K562 (cell line): ENCODE measurements around the gene BCORL1. TPM values are rescaled to one million over a fixed set of nuclear protein-coding genes. Genes with fewer than 3 reads are reported as not detected.

Experiments
- ATAC-seq: fragments of 200-7000 bp; cut with Tn5 transposase; 3 replicates; pipeline ENCODE4 v1.9.1; 2020; ENCODE audit warnings: moderate library complexity
- BruUV-seq: library from RNA; stranded (reverse); fragments of 400-500 nt; replicated peaks from 2 replicates; lab custom pipeline; 2021; lab: Mats Ljungman, UMichigan
- CTCF ChIA-PET: fragments of 300-600 bp; formaldehyde crosslinking; extraction: SDS; loops from one replicate; lab custom pipeline; 2021; ENCODE audit warnings: low intra/inter-chr PET ratio; lab: Yijun Ruan, JAX
- POLR2A ChIA-PET: fragments of 300-600, 350-650 bp; sonication (Branson Sonifier 250); formaldehyde crosslinking; extraction: SDS; loops from one replicate; lab custom pipeline; 2021; ENCODE audit warnings: antibody characterized with exemption, inconsistent platforms; lab: Yijun Ruan, JAX
- DNase-seq, 4 experiments: peaks; one replicate each; pipeline versions ENCODE4 v3.0.0 to v3.0.0-alpha.2; 2011 to 2018; ENCODE audit warnings: low spot score in 3 of 4, mixed read lengths in 3 of 4; ENCODE audit errors: extremely low read depth in 1 of 4
- FAIRE-seq: peaks from 2 replicates; lab custom pipeline; 2011; peaks lifted over from hg19 to GRCh38; lab: Jason Lieb, UNC
- H2AFZ ChIP-seq: 2 replicates; pipeline ENCODE4 v1.6.0; 2011; ENCODE audit warnings: low read depth, low read length, control low read depth, inconsistent platforms
- H3K27ac ChIP-seq: fragments of 200-600 bp; 3 replicates; pipeline ENCODE4 v1.8.0; 2011; ENCODE audit warnings: low read depth, mild to moderate bottlenecking, control low read depth, inconsistent platforms, low read length, moderate library complexity, mixed read lengths; ENCODE audit errors: extremely low read depth
- H3K27me3 ChIP-seq, 2 experiments: fragments of 300-600 bp in 1 of 2; 2 replicates in 1 of 2; 3 replicates in 1 of 2; pipeline versions ENCODE4 v1.6.0 to v1.8.0; 2011; ENCODE audit warnings: inconsistent platforms in 2 of 2, low read length in 2 of 2, mild to moderate bottlenecking in 1 of 2, mixed read lengths in 1 of 2, moderate library complexity in 1 of 2; ENCODE audit not compliant: control insufficient read depth in 2 of 2, insufficient read depth in 2 of 2
- H3K36me3 ChIP-seq: fragments of 300-600 bp; 3 replicates; pipeline ENCODE4 v1.8.0; 2011; ENCODE audit warnings: mild to moderate bottlenecking, low read length, inconsistent platforms; ENCODE audit not compliant: control insufficient read depth, insufficient read depth
- H3K4me1 ChIP-seq, 2 experiments: fragments of 200-600 bp in 1 of 2; replicated peaks in 1 of 2; 2 replicates in 1 of 2; 3 replicates in 1 of 2; pipeline versions ENCODE4 v1.5.1 to v1.8.0; 2011; ENCODE audit warnings: inconsistent platforms in 2 of 2, low read length in 2 of 2, mild to moderate bottlenecking in 1 of 2, mixed read lengths in 1 of 2, moderate library complexity in 1 of 2; ENCODE audit not compliant: control insufficient read depth in 2 of 2, insufficient read depth in 2 of 2
- H3K4me2 ChIP-seq: 2 replicates; pipeline ENCODE4 v1.6.1; 2011; ENCODE audit warnings: low read length, control low read depth, inconsistent platforms, mixed read lengths; ENCODE audit not compliant: insufficient read depth
- H3K4me3 ChIP-seq: fragments of 200-600 bp; sonication (generic), shearing (Covaris generic); 2 replicates; pipeline ENCODE4 v1.5.1; 2016; ENCODE audit warnings: control low read depth, inconsistent platforms
- H3K79me2 ChIP-seq: fragments of 200-600 bp; 3 replicates; pipeline ENCODE4 v1.8.0; 2011; ENCODE audit warnings: low read length, inconsistent platforms; ENCODE audit not compliant: control insufficient read depth, insufficient read depth
- H3K9ac ChIP-seq, 2 experiments: 2 replicates each; pipeline versions ENCODE4 v1.6.0 to v1.6.1; 2011; ENCODE audit warnings: low read depth in 2 of 2, low read length in 2 of 2, control low read depth in 1 of 2, inconsistent platforms in 1 of 2, mild to moderate bottlenecking in 1 of 2, mixed read lengths in 1 of 2; ENCODE audit not compliant: insufficient read depth in 1 of 2
- H3K9me1 ChIP-seq: one replicate; pipeline ENCODE4 v1.6.0; 2011; ENCODE audit warnings: inconsistent platforms, mild to moderate bottlenecking, low read length, moderate library complexity; ENCODE audit not compliant: control insufficient read depth, insufficient read depth
- H3K9me3 ChIP-seq: replicated peaks from 2 replicates; pipeline ENCODE4 v1.5.1; 2011; ENCODE audit warnings: low read depth, low read length, inconsistent platforms; ENCODE audit not compliant: control insufficient read depth, insufficient read depth
- H4K20me1 ChIP-seq: replicated peaks from 2 replicates; pipeline ENCODE4 v1.6.1; 2011; ENCODE audit warnings: low read length, inconsistent platforms, mixed read lengths; ENCODE audit not compliant: control insufficient read depth, insufficient read depth
- ATF1 ChIP-seq, 2 experiments: fragments of 450-650 bp in 1 of 2; IDR thresholded peaks; 2 replicates each; pipeline ENCODE4 v1.6.1; 2016; ENCODE audit warnings: missing compliant biosample characterization in 1 of 2, missing genetic modification characterization in 1 of 2
- BRD9 ChIP-seq: fragments of 450-650 bp; IDR thresholded peaks from 2 replicates; pipeline ENCODE4 v1.6.1; 2018; ENCODE audit warnings: low read depth; ENCODE audit not compliant: partially characterized antibody
- GATAD2A ChIP-seq: fragments of 450-650 bp; IDR thresholded peaks from 2 replicates; pipeline ENCODE4 v1.6.1; 2017
- HDAC2 ChIP-seq: fragments of 450-650 bp; IDR thresholded peaks from 2 replicates; pipeline ENCODE4 v1.6.1; 2016; ENCODE audit warnings: mild to moderate bottlenecking
- KLF13 ChIP-seq: fragments of 450-650 bp; IDR thresholded peaks from 2 replicates; pipeline ENCODE4 v1.6.1; 2016; ENCODE audit warnings: missing genetic modification characterization, low read depth, mild to moderate bottlenecking, missing compliant biosample characterization, moderate library complexity, borderline replicate concordance
- MYBL2 ChIP-seq, 2 experiments: fragments of 450-650 bp in 1 of 2; sonication (generic) in 1 of 2; formaldehyde crosslinking in 1 of 2; IDR thresholded peaks; 2 replicates each; pipeline versions ENCODE4 v1.6.1 to v1.8.1; 2017 to 2022; ENCODE audit warnings: borderline replicate concordance in 1 of 2, inconsistent platforms in 1 of 2, low read depth in 1 of 2, mild to moderate bottlenecking in 1 of 2, missing genetic modification reagents in 1 of 2, moderate library complexity in 1 of 2
- MYC ChIP-seq, 2 experiments: fragments of 250-450 bp in 1 of 2; sonication (Bioruptor Pico) in 1 of 2; IDR thresholded peaks; 2 replicates each; pipeline versions ENCODE4 v1.5.1 to v1.6.1; 2012 to 2021; ENCODE audit warnings: low read depth in 2 of 2, borderline replicate concordance in 1 of 2, improper control_type of control experiment in 1 of 2, low read length in 1 of 2, mild to moderate bottlenecking in 1 of 2, moderate library complexity in 1 of 2
- SREBF2 ChIP-seq: sonication (generic); formaldehyde crosslinking; IDR thresholded peaks from 2 replicates; pipeline ENCODE4 v1.4.0; 2020; ENCODE audit warnings: mild to moderate bottlenecking, missing genetic modification reagents
- WGBS: fragments of 100-300 bp; shearing (Covaris generic); methylation state at CpG from one replicate; pipeline ENCODE4 v1.1.6; 2016; ENCODE audit warnings: low coverage, mixed read lengths; ENCODE audit not compliant: insufficient coverage; ENCODE audit errors: missing lambda C conversion rate; 5-methylcytosine and 5-hydroxymethylcytosine counted together
- in situ Hi-C: fragments of 300-500 bp; cut with MboI; formaldehyde crosslinking; loops from 4 replicates; pipeline ENCODE4 v1.15.0; 2018; ENCODE audit warnings: inconsistent platforms, mixed read lengths
- intact Hi-C: fragments of 100-400 bp; cut with micrococcal nuclease; formaldehyde crosslinking; loops from 2 replicates; pipeline ENCODE4 v1.14.2; 2022
- polyA plus RNA-seq, 8 experiments: library from polyadenylated mRNA; depleted of rRNA in 4 of 8; stranded (reverse) in 5 of 8; unstranded in 3 of 8; fragments of >200 nt; fragmentation: Nextera tagmentation in 2 of 8; fragmentation: Illumina TruSeq in 1 of 8; extraction: Ambion mirVana in 2 of 8; extraction: Trizol in 1 of 8; gene quantifications; 2 replicates each; pipeline versions ENCODE4 v1.2.1 to v1.2.3, GENCODE V29; 2011 to 2014; ENCODE audit warnings: inconsistent platforms in 1 of 8, missing spikeins in 1 of 8
- total RNA-seq, 7 experiments: library from RNA; depleted of rRNA in 6 of 7; stranded (reverse); fragments of >200 nt in 6 of 7; fragmentation: Illumina TruSeq in 2 of 7; extraction: Trizol in 2 of 7; gene quantifications; 2 replicates each; pipeline versions ENCODE4 v1.2.1 to v1.2.3, GENCODE V29; 2011 to 2021; ENCODE audit warnings: low replicate concordance in 1 of 7
- TF ChIP-seq, protein P1 (sequence below), 2 experiments: fragments of 450-650 bp; formaldehyde crosslinking in 1 of 2; IDR thresholded peaks; 2 replicates each; pipeline versions ENCODE4 v1.4.0 to v1.6.1; 2014 to 2020; ENCODE audit warnings: mild to moderate bottlenecking in 2 of 2, borderline replicate concordance in 1 of 2, low read depth in 1 of 2
- TF ChIP-seq, protein P2 (sequence below): fragments of 200-800 bp; sonication (Bioruptor generic); IDR thresholded peaks from 2 replicates; pipeline ENCODE4 v1.6.1; 2017; ENCODE audit warnings: missing genetic modification characterization, missing compliant biosample characterization

The BCORL1 gene
- total and polyA plus RNA-seq, 9 of the 15 experiments (the other 6 are each of a cell fraction or from before 2014, with no cell fraction given): 0.48 to 29.6 (median 2.1) TPM

DNA sequence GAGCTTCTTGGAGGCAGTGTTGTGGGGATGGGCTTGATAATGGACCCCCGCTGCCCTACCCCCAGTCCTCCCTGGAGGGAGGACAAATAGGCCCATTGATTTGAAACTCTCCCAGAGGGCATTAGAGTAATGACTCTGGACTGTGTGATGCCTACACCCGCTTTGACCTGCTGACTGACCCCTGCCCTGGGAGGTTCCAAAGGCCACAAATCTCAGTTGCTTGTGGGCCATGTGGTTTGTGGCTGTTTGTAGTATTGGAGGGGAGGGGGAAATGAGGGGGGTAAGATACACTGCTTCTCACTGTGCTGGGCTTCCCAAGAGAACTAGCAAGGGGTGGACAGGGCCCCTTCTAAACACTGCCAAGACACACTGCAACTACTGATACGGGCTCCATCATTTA lies 27.6 kb upstream of the BCORL1 start:
- in situ Hi-C loops: no loop called here
- BruUV-seq: no TSS peak
- CTCF ChIA-PET: no interaction called here
- no peak for TF ChIP-seq KLF13 (tag)
- no peak for TF ChIP-seq ATF1 (CRISPR knock-in tag; IDR thresholded peaks at IDR 0.05)
- no peak for TF ChIP-seq ATF1 (tag; IDR thresholded peaks at IDR 0.05)
- TF ChIP-seq MYBL2 (IDR thresholded peaks at IDR 0.05; ENCODE audit: low read depth): no peak
- TF ChIP-seq MYBL2 (CRISPR knock-in tag; IDR thresholded peaks at IDR 0.05; ENCODE audit: borderline replicate concordance): no peak
- no peak for TF ChIP-seq MYC (IDR thresholded peaks at IDR 0.05; ENCODE audit: low read depth, low read length)
- TF ChIP-seq MYC (CRISPR knock-in tag; IDR thresholded peaks at IDR 0.05; ENCODE audit: borderline replicate concordance, low read depth): no peak
- TF ChIP-seq GATAD2A: no peak
- TF ChIP-seq, protein P1, sequence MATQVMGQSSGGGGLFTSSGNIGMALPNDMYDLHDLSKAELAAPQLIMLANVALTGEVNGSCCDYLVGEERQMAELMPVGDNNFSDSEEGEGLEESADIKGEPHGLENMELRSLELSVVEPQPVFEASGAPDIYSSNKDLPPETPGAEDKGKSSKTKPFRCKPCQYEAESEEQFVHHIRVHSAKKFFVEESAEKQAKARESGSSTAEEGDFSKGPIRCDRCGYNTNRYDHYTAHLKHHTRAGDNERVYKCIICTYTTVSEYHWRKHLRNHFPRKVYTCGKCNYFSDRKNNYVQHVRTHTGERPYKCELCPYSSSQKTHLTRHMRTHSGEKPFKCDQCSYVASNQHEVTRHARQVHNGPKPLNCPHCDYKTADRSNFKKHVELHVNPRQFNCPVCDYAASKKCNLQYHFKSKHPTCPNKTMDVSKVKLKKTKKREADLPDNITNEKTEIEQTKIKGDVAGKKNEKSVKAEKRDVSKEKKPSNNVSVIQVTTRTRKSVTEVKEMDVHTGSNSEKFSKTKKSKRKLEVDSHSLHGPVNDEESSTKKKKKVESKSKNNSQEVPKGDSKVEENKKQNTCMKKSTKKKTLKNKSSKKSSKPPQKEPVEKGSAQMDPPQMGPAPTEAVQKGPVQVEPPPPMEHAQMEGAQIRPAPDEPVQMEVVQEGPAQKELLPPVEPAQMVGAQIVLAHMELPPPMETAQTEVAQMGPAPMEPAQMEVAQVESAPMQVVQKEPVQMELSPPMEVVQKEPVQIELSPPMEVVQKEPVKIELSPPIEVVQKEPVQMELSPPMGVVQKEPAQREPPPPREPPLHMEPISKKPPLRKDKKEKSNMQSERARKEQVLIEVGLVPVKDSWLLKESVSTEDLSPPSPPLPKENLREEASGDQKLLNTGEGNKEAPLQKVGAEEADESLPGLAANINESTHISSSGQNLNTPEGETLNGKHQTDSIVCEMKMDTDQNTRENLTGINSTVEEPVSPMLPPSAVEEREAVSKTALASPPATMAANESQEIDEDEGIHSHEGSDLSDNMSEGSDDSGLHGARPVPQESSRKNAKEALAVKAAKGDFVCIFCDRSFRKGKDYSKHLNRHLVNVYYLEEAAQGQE (IDR thresholded peaks at IDR 0.05; ENCODE audit: borderline replicate concordance): no peak
- TF ChIP-seq, protein P1 (CRISPR knock-in tag; IDR thresholded peaks at IDR 0.05; ENCODE audit: low read depth): no peak
- TF ChIP-seq SREBF2 (CRISPR knock-in tag): no peak
- TF ChIP-seq, protein P2, sequence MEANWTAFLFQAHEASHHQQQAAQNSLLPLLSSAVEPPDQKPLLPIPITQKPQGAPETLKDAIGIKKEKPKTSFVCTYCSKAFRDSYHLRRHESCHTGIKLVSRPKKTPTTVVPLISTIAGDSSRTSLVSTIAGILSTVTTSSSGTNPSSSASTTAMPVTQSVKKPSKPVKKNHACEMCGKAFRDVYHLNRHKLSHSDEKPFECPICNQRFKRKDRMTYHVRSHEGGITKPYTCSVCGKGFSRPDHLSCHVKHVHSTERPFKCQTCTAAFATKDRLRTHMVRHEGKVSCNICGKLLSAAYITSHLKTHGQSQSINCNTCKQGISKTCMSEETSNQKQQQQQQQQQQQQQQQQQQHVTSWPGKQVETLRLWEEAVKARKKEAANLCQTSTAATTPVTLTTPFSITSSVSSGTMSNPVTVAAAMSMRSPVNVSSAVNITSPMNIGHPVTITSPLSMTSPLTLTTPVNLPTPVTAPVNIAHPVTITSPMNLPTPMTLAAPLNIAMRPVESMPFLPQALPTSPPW (CRISPR knock-in tag): peak; percentile 55
- 0 out of 2 replicates have a peak, but pooled peaks have one; percentile 50 for TF ChIP-seq HDAC2
- TF ChIP-seq BRD9: no peak

More for the DNA sequence above, 27.6 kb upstream of the BCORL1 start:
- no peaks in the 10 kb centered on the region for H3K9me1 ChIP-seq
- H3K79me2 ChIP-seq: peaks cover 9% of the 10 kb centered on the region; the same call in 2 of the 3 replicates
- no peak for DNase-seq
- FAIRE-seq: no peak
- no peak overlapping the region for H3K27ac ChIP-seq
- H3K36me3 ChIP-seq: no peaks in the 10 kb centered on the region
- H3K4me1 ChIP-seq: peaks cover 30 to 42% of the 10 kb centered on the region in 2 experiments
- no peaks in the 10 kb centered on the region for H3K27me3 ChIP-seq
- no peak for ATAC-seq
- H3K9ac ChIP-seq: no peak overlapping the region
- no peak overlapping the region for H2AFZ ChIP-seq
- no peaks in the 10 kb centered on the region for H3K9me3 ChIP-seq
- no peak overlapping the region for H3K4me2 ChIP-seq
- 6% methylated on average over 2 of the region's 3 CpGs for WGBS
- intact Hi-C loops: no loop called here
- POLR2A ChIA-PET: interaction anchor here (2.3 kb wide), 1 partner anchor 15 kb away, joined by 5 read pairs; no protein-coding TSS in a partner anchor
- no peaks in the 10 kb centered on the region for H4K20me1 ChIP-seq
- no peak overlapping the region for H3K4me3 ChIP-seq
